Smooth muscle cell (in vitro differentiated cells): ENCODE data around the gene LRRC59. TPM values are rescaled to one million over a fixed set of nuclear protein-coding genes. Genes with fewer than 3 reads are reported as not detected.
"Not testable (repeated sequence)": the region's sequence is repeated elsewhere in the genome, so short reads cannot be mapped to it uniquely, and the experiment has no call there.

Experiments used
- DNase-seq: peaks from one replicate; lab custom pipeline; 2025; ENCODE audit not compliant: unreplicated experiment; lab: John Stamatoyannopoulos, UW
- H2AFZ ChIP-seq: fragments of 200-600 bp; sonication (generic); 2 replicates; pipeline ENCODE4 v1.6.0; 2016; ENCODE audit warnings: antibody characterized with exemption, low read depth, mild to moderate bottlenecking
- H3F3A ChIP-seq: fragments of 200-600 bp; sonication (generic); 2 replicates; pipeline ENCODE4 v1.6.0; 2017; ENCODE audit warnings: antibody characterized with exemption, low read depth
- H3K27ac ChIP-seq: fragments of 200-600 bp; sonication (generic); 2 replicates; pipeline ENCODE4 v1.5.1; 2016; ENCODE audit warnings: low read depth, mild to moderate bottlenecking
- H3K27me3 ChIP-seq: fragments of 200-600 bp; sonication (generic); 2 replicates; pipeline ENCODE4 v1.6.1; 2016; ENCODE audit warnings: low read depth, mild to moderate bottlenecking
- H3K36me3 ChIP-seq: fragments of 200-600 bp; sonication (generic); 2 replicates; pipeline ENCODE4 v1.5.1; 2016; ENCODE audit warnings: low read depth
- H3K4me1 ChIP-seq: fragments of 200-600 bp; sonication (generic); 2 replicates; pipeline ENCODE4 v1.5.1; 2016; ENCODE audit warnings: low read depth
- H3K4me2 ChIP-seq: fragments of 200-600 bp; sonication (generic); 2 replicates; pipeline ENCODE4 v1.6.0; 2016; ENCODE audit warnings: mild to moderate bottlenecking
- H3K4me3 ChIP-seq: fragments of 200-600 bp; sonication (generic); 2 replicates; pipeline ENCODE4 v1.5.1; 2016; ENCODE audit warnings: mild to moderate bottlenecking
- H3K79me2 ChIP-seq: fragments of 200-600 bp; sonication (generic); 2 replicates; pipeline ENCODE4 v1.6.0; 2016; ENCODE audit warnings: low read depth, mild to moderate bottlenecking
- H3K9ac ChIP-seq: fragments of 200-600 bp; sonication (generic); 2 replicates; pipeline ENCODE4 v1.6.0; 2016; ENCODE audit warnings: low read depth
- H3K9me3 ChIP-seq: fragments of 200-600 bp; sonication (generic); replicated peaks from 2 replicates; pipeline ENCODE4 v1.5.1; 2016; ENCODE audit warnings: low read depth
- H4K20me1 ChIP-seq: fragments of 200-600 bp; sonication (generic); 2 replicates; pipeline ENCODE4 v1.6.0; 2016; ENCODE audit warnings: low read depth
- WGBS: methylation state at CpG from one replicate; pipeline ENCODE4 v1.1.7; 2016; ENCODE audit warnings: low lambda C conversion rate; 5-methylcytosine and 5-hydroxymethylcytosine counted together
- polyA plus RNA-seq: library from polyadenylated mRNA; unstranded; fragments of >200 nt; fragmentation: Nextera tagmentation; extraction: Ambion mirVana; gene quantifications from 2 replicates; pipeline ENCODE4 v1.2.1, GENCODE V29; 2016
- total RNA-seq: library from RNA; depleted of rRNA; stranded (reverse); fragments of >200 nt; gene quantifications from 2 replicates; pipeline ENCODE4 v1.2.3, GENCODE V29; 2014
- TF ChIP-seq, protein P1 (sequence below): fragments of 200-600 bp; sonication (generic); IDR thresholded peaks from 2 replicates; pipeline ENCODE4 v1.5.1; 2017; ENCODE audit warnings: borderline replicate concordance, mild to moderate bottlenecking, antibody characterized with exemption; ENCODE audit not compliant: insufficient read depth, poor library complexity, severe bottlenecking

Gene LRRC59
- total and polyA plus RNA-seq, 2 experiments from 2014 or later: 160 to 161 TPM

DNA sequence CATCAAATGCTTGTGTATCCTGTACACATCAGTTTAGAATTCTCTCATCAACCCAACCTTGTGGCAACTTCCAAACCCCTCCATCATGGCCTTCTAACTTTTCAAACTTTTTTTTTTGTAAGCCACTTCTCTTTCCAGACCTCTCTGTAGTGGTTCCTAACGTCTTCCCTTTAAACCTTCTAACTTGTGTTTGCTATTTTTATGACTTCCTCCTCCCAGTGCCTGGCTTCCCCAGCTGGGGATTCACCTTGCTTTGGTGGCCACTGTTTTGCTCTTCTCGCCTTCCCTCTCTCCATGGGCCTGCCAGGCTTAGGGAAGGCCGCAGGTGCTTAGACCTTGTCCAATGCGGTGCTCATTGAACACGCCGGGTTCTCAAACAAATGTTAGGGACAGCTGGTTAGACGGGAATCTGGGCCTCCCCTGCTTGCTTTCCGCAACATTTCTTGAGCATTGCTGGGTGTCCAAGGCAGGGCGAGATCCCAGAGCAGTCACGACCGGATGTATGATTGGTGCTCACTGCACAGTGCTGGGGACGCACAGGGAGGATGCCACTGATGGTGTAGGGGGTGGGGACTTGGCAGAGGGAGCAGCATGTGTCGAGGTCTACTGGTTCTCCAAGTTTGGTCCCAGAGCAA, 52.5 kb downstream of the LRRC59 start:
- no peak for DNase-seq
- TF ChIP-seq, protein P1, sequence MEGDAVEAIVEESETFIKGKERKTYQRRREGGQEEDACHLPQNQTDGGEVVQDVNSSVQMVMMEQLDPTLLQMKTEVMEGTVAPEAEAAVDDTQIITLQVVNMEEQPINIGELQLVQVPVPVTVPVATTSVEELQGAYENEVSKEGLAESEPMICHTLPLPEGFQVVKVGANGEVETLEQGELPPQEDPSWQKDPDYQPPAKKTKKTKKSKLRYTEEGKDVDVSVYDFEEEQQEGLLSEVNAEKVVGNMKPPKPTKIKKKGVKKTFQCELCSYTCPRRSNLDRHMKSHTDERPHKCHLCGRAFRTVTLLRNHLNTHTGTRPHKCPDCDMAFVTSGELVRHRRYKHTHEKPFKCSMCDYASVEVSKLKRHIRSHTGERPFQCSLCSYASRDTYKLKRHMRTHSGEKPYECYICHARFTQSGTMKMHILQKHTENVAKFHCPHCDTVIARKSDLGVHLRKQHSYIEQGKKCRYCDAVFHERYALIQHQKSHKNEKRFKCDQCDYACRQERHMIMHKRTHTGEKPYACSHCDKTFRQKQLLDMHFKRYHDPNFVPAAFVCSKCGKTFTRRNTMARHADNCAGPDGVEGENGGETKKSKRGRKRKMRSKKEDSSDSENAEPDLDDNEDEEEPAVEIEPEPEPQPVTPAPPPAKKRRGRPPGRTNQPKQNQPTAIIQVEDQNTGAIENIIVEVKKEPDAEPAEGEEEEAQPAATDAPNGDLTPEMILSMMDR: no peak
- peaks cover 25% of the 10 kb centered on the region for H4K20me1 ChIP-seq
- peaks cover 16% of the 10 kb centered on the region for H3K4me1 ChIP-seq
- H3K79me2 ChIP-seq: peaks cover 29% of the 10 kb centered on the region
- H3K9me3 ChIP-seq: no peaks in the 10 kb centered on the region
- H2AFZ ChIP-seq: no peak overlapping the region
- H3K36me3 ChIP-seq: no peaks in the 10 kb centered on the region
- no peak overlapping the region for H3K4me2 ChIP-seq
- H3K9ac ChIP-seq: no peak overlapping the region
- no peak overlapping the region for H3K27ac ChIP-seq
- 76% methylated on average over 13 of the region's 13 CpGs for WGBS
- H3K4me3 ChIP-seq: no peak overlapping the region
- no peaks in the 10 kb centered on the region for H3F3A ChIP-seq
- H3K27me3 ChIP-seq: no peaks in the 10 kb centered on the region

DNA sequence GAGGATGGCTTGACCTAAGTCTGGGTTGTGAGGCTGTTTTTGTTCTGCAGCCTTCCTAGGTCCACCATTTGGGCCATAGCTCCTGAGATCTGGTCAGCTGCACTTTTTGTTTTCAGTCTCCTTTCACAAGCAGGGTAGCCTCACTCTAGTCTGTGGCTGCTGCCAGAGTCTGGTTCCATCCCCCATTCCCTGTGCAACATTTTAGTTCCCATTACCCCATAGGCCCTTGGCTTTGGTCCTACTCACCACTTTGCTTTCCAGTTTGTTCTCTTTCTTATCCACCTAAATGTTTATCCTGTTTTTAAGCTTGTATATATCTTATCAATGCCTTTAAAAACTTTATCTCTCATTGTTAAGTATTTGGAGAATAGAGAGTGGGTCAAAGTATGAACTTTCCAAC, 57.9 kb downstream of the LRRC59 start:
- Histone ChIP-seq H3K4me1 (no peaks in the 10 kb centered on the region), H3K36me3 (no peaks in the 10 kb centered on the region), H4K20me1 (no peaks in the 10 kb centered on the region), H3K4me3 (no peak overlapping the region), H3K9me3 (no peaks in the 10 kb centered on the region), H2AFZ (no peak overlapping the region), H3F3A (no peaks in the 10 kb centered on the region), H3K27ac (no peak overlapping the region), H3K4me2 (no peak overlapping the region), H3K27me3 (no peaks in the 10 kb centered on the region), H3K79me2 (no peaks in the 10 kb centered on the region), H3K9ac (no peak overlapping the region)
- no peak for DNase-seq
- TF ChIP-seq, protein P1: no peak

DNA sequence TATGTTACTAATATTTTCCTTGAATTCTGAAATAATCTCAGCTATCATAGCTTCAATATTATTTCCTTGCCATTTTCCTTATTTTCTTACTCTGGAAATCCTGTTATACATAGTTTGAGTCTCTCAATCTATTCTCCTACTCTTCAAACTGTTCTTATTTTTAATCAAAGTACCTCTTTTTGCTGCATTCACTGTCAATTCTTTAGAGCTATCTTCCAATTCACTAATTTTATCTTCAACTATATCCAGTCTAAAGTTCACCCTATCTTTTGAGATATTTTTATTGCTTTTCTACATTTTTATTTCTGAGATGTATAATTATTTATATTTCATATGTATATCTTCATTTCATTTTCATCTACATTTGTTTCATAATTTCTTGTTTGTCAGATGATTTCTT, 58.7 kb downstream of the LRRC59 start:
- no peak overlapping the region for H3K4me2 ChIP-seq
- no peaks in the 10 kb centered on the region for H4K20me1 ChIP-seq
- H2AFZ ChIP-seq: no peak overlapping the region
- no peaks in the 10 kb centered on the region for H3K36me3 ChIP-seq
- no peak for DNase-seq
- H3K27me3 ChIP-seq: no peaks in the 10 kb centered on the region
- no peak overlapping the region for H3K27ac ChIP-seq
- H3K4me1 ChIP-seq: no peaks in the 10 kb centered on the region
- no peak overlapping the region for H3K9ac ChIP-seq
- no peaks in the 10 kb centered on the region for H3F3A ChIP-seq
- TF ChIP-seq, protein P1: no peak
- H3K9me3 ChIP-seq: no peaks in the 10 kb centered on the region
- H3K79me2 ChIP-seq: no peaks in the 10 kb centered on the region
- H3K4me3 ChIP-seq: no peak overlapping the region

DNA sequence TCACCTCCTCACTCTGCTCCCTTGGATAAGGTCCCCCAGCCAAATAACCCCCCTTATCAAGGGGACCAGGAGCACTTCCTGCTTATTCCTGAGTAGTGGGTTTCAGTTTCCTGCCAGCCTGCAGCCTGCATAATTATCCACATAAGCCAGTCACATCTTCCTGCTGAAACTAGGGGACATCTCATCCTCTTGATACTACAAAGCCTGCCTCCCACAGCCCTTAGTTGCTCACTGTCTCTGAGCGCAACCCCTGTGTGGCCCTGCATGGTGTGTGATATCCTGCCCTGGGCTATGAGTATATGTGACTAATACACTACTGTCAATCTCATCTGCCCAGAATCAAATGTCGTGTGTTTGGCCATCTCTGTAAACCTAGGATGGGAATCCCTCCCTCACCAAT, 59.4 kb downstream of the LRRC59 start:
- no peak overlapping the region for H3K4me3 ChIP-seq

DNA sequence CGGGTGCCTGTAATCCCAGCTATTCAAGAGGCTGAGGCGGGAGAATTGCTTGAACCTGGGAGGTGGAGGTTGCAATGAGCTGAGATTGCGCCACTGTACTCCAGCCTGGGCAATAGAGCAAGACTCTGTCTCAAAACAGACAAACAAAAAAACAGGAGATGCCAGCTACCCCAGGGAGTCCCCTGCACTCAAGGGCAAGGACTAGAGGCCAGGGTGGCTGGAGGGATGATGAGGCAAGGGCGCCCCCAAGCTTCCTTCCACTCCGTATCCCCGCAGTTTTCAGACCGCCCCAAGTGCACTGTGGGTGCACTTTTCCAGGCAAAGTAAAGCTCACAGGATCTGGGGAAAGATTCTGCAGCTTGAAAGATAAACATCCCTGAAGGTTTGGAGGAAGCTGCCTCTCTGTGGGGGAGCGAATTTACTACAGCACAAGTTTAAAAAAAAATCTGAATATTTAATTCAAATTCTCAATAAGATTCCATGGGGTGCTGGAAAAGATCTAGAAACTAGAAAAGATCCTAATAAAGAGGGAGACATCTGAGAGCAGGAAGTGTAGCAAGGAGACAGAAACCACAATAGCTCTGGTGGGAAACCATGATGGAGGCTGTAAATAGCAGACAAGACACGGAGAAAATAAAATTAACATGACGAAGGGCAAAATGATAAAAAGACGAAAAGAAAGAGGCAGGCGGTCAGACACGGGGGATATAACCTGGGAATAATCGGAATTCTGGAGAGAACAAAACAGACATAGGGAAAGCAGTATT, 63.8 kb downstream of the LRRC59 start:
- WGBS: 68% methylated on average over 14 of the region's 14 CpGs
- H3F3A ChIP-seq, H3K4me3 ChIP-seq, H3K79me2 ChIP-seq, H3K27me3 ChIP-seq, DNase-seq, H3K36me3 ChIP-seq, H3K9me3 ChIP-seq, H3K9ac ChIP-seq, H3K4me2 ChIP-seq, H3K4me1 ChIP-seq, H3K27ac ChIP-seq, H4K20me1 ChIP-seq: not testable (repeated sequence)
- peak overlapping the region; percentile 9 for H2AFZ ChIP-seq

More for the DNA sequence above, 59.4 kb downstream of the LRRC59 start:
- Histone ChIP-seq H3K4me1 (no peaks in the 10 kb centered on the region), H3K36me3 (no peaks in the 10 kb centered on the region), H3K9me3 (no peaks in the 10 kb centered on the region), H3K9ac (no peak overlapping the region), H3K4me2 (no peak overlapping the region), H3F3A (no peaks in the 10 kb centered on the region), H4K20me1 (no peaks in the 10 kb centered on the region), H3K27me3 (no peaks in the 10 kb centered on the region), H3K27ac (no peak overlapping the region), H2AFZ (no peak overlapping the region), H3K79me2 (no peaks in the 10 kb centered on the region)
- TF ChIP-seq, protein P1: no peak
- DNase-seq: no peak
- 86% methylated on average over 2 of the region's 2 CpGs for WGBS
